H7 (cell line): ENCODE measurements around the gene DFFB. TPM values are rescaled to one million over a fixed set of nuclear protein-coding genes. Genes with fewer than 3 reads are reported as not detected.
A peak's percentile ranks its signal among the peaks of the same experiment; 100 is the strongest.

Experiments used
- DNase-seq: peaks from one replicate; pipeline ENCODE4 v3.0.0; 2012
- H3K27me3 ChIP-seq: 2 replicates; pipeline ENCODE4 v1.6.0; 2011; ENCODE audit warnings: mild to moderate bottlenecking, low read length; ENCODE audit not compliant: control insufficient read depth, insufficient read depth
- H3K36me3 ChIP-seq: replicated peaks from 2 replicates; pipeline ENCODE4 v1.5.1; 2011; ENCODE audit warnings: low read length; ENCODE audit not compliant: control insufficient read depth, insufficient read depth
- H3K4me3 ChIP-seq: 2 replicates; pipeline ENCODE4 v1.5.1; 2011; ENCODE audit warnings: low read depth, mild to moderate bottlenecking, control low read depth, low read length, moderate library complexity; ENCODE audit not compliant: insufficient read depth
- total RNA-seq: library from RNA; depleted of rRNA; stranded (reverse); fragments of >200 nt; shearing (Covaris generic); gene quantifications from 2 replicates; pipeline ENCODE4 v1.2.3, GENCODE V29; 2014

The DFFB gene
- total RNA-seq, 1 experiment from 2014 or later = 12.1 TPM

GRCh38 chr1:3902111-3902511 lies 44.8 kb downstream of the DFFB start:
- no peak for DNase-seq
- Histone ChIP-seq H3K27me3 (no peaks in the 10 kb centered on the region), H3K4me3 (no peak overlapping the region), H3K36me3 (no peaks in the 10 kb centered on the region)

GRCh38 chr1:3902571-3903091 lies 45.4 kb downstream of the DFFB start:
- no peak for DNase-seq
- no peak overlapping the region for H3K4me3 ChIP-seq
- H3K36me3 ChIP-seq = no peaks in the 10 kb centered on the region
- no peaks in the 10 kb centered on the region for H3K27me3 ChIP-seq

GRCh38 chr1:3903141-3904005 lies 46.1 kb downstream of the DFFB start:
- no peak overlapping the region for H3K4me3 ChIP-seq
- no peak for DNase-seq
- no peaks in the 10 kb centered on the region for H3K36me3 ChIP-seq
- H3K27me3 ChIP-seq = no peaks in the 10 kb centered on the region

GRCh38 chr1:3904006-3904842 lies 46.9 kb downstream of the DFFB start:
- no peak for DNase-seq
- no peaks in the 10 kb centered on the region for H3K27me3 ChIP-seq
- no peaks in the 10 kb centered on the region for H3K36me3 ChIP-seq
- H3K4me3 ChIP-seq = no peak overlapping the region

GRCh38 chr1:3904843-3905185 lies 47.5 kb downstream of the DFFB start:
- DNase-seq = no peak
- Histone ChIP-seq H3K36me3 (no peaks in the 10 kb centered on the region), H3K27me3 (no peaks in the 10 kb centered on the region), H3K4me3 (no peak overlapping the region)

- no peak for DNase-seq
- no peaks in the 10 kb centered on the region for H3K27me3 ChIP-seq
- no peak overlapping the region for H3K4me3 ChIP-seq
- H3K36me3 ChIP-seq = no peaks in the 10 kb centered on the region
Measured at GRCh38 chr1:3905266-3905952, 48.1 kb downstream of the DFFB start.

GRCh38 chr1:3905953-3906671 lies 48.8 kb downstream of the DFFB start:
- DNase-seq = no peak
- no peaks in the 10 kb centered on the region; the same call in 1 of the 2 replicates for H3K27me3 ChIP-seq

GRCh38 chr1:3906672-3907020 lies 49.4 kb downstream of the DFFB start:
- no peaks in the 10 kb centered on the region for H3K36me3 ChIP-seq
- no peaks in the 10 kb centered on the region; the same call in 1 of the 2 replicates for H3K27me3 ChIP-seq
- no peak overlapping the region for H3K4me3 ChIP-seq
- no peak for DNase-seq

More at GRCh38 chr1:3905953-3906671, 48.8 kb downstream of the DFFB start:
- Histone ChIP-seq H3K36me3 (no peaks in the 10 kb centered on the region), H3K4me3 (no peak overlapping the region)

- H3K27me3 ChIP-seq = no peaks in the 10 kb centered on the region; the same call in 1 of the 2 replicates
- no peaks in the 10 kb centered on the region for H3K36me3 ChIP-seq
- no peak overlapping the region for H3K4me3 ChIP-seq
- peak; percentile 85 for DNase-seq
Measured at GRCh38 chr1:3907031-3907534, 49.8 kb downstream of the DFFB start.

- Histone ChIP-seq H3K36me3 (no peaks in the 10 kb centered on the region), H3K27me3 (no peaks in the 10 kb centered on the region; the same call in 1 of the 2 replicates), H3K4me3 (no peak overlapping the region)
- DNase-seq = no peak
Measured at GRCh38 chr1:3907621-3908165, 50.4 kb downstream of the DFFB start.

- Histone ChIP-seq H3K4me3 (no peak overlapping the region), H3K36me3 (no peaks in the 10 kb centered on the region), H3K27me3 (no peaks in the 10 kb centered on the region; the same call in 1 of the 2 replicates)
- no peak for DNase-seq
Measured at GRCh38 chr1:3908886-3909517, 51.7 kb downstream of the DFFB start.

GRCh38 chr1:3909615-3910014 lies 52.3 kb downstream of the DFFB start:
- Histone ChIP-seq H3K4me3 (no peak overlapping the region), H3K27me3 (no peaks in the 10 kb centered on the region; the same call in 1 of the 2 replicates), H3K36me3 (no peaks in the 10 kb centered on the region)
- DNase-seq = no peak

GRCh38 chr1:3910049-3910731 lies 52.9 kb downstream of the DFFB start:
- H3K36me3 ChIP-seq = no peaks in the 10 kb centered on the region
- no peaks in the 10 kb centered on the region; the same call in 1 of the 2 replicates for H3K27me3 ChIP-seq
- no peak overlapping the region for H3K4me3 ChIP-seq
- peak; percentile 62 for DNase-seq
